Subcutaneous adipose tissue (tissue), 4 donors: Measurements from ENCODE around the gene HGFAC. TPM values are rescaled to one million over a fixed set of nuclear protein-coding genes. Genes with fewer than 3 reads are reported as not detected.

Source experiments
- total RNA-seq, 4 donors: library from RNA; depleted of rRNA; stranded (reverse); fragments of >200 nt; gene quantifications; one replicate each; pipeline ENCODE4 v1.1.0, GENCODE V29; 2016
- TF ChIP-seq, protein P1 (sequence below): fragments of 450-650 bp; IDR thresholded peaks from one replicate; pipeline ENCODE4 v1.5.1; 2016; ENCODE audit warnings: low read depth, mild to moderate bottlenecking, control low read depth, antibody characterized with exemption, moderate library complexity

The HGFAC gene
- not detected for total RNA-seq

DNA sequence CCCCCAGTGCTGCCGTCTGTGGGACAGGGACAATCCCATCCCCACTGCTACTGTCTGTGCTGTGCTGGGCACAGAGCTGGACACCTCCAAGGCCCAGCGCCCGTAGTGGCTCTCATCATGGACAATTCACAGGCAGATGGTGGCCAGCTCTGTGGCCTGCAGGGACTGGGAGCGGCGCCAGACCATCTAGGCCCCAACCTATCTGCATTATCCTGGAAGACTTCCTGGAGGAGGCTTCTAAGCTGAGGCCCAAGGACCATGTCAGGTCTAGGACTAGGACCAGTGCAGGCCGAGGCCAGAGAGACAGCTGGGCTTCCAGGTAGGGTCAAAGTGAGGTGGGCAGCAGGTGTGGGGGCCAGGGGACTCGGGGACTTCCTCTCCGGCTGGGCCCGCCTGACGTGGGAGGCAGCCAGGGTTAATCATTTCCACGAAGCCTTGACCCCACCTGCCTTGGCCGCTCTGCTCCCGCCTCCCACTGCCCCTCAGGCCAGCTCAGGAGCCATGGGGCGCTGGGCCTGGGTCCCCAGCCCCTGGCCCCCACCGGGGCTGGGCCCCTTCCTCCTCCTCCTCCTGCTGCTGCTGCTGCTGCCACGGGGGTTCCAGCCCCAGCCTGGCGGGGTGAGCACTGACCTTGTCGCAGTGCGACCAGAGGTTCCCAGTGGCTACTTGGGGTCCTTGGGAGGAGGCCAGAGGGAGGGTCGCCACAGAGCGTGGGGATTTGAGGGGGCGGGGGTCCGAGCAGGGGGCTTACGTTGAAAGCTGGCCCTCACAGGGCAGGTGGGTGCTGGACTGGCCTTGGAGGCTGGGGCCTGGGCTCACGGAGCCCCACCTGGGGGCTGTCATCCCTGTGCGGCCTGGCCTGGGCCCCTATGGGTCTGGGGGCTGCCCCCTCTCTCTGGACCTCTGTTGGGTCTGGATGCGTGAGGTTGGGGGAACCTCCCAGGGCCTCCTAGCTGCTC is at the start of gene HGFAC:
Gene HGFAC, plus strand, starts transcription at position 468 of the 959 bp plus-strand sequence. Its CDS starts 34 bp downstream, at position 502.
- TF ChIP-seq, protein P1, sequence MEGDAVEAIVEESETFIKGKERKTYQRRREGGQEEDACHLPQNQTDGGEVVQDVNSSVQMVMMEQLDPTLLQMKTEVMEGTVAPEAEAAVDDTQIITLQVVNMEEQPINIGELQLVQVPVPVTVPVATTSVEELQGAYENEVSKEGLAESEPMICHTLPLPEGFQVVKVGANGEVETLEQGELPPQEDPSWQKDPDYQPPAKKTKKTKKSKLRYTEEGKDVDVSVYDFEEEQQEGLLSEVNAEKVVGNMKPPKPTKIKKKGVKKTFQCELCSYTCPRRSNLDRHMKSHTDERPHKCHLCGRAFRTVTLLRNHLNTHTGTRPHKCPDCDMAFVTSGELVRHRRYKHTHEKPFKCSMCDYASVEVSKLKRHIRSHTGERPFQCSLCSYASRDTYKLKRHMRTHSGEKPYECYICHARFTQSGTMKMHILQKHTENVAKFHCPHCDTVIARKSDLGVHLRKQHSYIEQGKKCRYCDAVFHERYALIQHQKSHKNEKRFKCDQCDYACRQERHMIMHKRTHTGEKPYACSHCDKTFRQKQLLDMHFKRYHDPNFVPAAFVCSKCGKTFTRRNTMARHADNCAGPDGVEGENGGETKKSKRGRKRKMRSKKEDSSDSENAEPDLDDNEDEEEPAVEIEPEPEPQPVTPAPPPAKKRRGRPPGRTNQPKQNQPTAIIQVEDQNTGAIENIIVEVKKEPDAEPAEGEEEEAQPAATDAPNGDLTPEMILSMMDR: no peak

DNA sequence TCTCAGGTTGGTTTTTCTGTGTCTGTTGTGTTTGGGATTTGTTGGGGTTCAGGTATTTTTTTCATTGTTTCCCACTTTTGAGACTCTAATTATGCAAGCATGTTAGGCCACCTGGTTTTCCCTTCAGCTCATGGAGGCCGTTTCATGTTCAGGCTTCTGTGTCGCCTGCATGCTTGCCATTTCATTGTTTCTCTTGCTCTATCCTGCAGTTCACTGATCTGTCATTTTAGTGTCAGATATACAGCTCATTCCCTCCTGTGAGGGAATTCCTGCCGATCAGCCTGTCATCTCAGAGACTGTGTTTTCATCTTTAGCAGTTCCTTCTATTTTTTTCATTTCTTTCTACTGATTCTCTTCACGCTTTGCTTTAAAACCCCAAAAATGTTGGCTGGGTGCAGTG is 49.4 kb upstream of the HGFAC start:
- TF ChIP-seq, protein P1: no peak

- TF ChIP-seq, protein P1: no peak
Observed at GRCh38 chr4:3393171-3393570, 48.6 kb upstream of the HGFAC start.

DNA sequence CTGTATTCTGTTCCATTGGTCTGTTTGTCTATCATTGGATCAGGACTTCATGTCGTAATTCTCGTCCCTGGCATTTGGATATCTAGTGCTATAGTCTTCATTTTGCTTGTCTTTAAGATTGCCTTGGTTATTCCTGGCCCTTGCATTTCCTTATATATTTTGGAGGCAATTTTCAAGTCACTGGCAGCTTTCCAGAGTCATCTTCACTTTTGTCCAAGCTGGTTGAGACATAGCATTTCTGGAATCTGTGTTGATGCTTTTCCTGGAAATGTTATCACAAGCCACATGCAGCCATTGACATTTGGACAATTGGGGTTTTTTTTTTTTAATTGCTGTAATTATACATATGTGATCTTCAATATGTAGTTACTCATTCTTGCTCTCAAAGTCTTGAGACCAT is 45.2 kb upstream of the HGFAC start:
- TF ChIP-seq, protein P1: no peak

DNA sequence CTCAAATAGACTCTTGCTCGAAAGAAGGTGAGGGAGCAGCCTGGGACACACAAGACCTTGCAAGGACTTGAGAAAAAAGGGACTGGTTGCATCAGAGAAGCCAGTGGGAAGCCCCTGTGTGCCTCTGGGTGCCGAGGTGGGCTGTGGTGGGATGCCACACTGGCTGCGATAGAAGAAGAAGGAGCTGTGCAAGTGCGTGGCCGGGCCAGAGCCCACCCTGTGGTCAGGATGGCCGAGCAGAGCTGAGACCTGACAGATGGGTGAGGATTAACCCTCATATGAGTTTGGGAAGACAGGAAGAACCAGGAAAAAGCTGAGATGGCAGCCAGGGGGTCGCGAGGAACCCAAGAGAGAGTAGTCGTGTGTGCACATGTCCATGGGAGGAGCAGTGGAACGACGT is 44.6 kb upstream of the HGFAC start:
- TF ChIP-seq, protein P1: no peak

DNA sequence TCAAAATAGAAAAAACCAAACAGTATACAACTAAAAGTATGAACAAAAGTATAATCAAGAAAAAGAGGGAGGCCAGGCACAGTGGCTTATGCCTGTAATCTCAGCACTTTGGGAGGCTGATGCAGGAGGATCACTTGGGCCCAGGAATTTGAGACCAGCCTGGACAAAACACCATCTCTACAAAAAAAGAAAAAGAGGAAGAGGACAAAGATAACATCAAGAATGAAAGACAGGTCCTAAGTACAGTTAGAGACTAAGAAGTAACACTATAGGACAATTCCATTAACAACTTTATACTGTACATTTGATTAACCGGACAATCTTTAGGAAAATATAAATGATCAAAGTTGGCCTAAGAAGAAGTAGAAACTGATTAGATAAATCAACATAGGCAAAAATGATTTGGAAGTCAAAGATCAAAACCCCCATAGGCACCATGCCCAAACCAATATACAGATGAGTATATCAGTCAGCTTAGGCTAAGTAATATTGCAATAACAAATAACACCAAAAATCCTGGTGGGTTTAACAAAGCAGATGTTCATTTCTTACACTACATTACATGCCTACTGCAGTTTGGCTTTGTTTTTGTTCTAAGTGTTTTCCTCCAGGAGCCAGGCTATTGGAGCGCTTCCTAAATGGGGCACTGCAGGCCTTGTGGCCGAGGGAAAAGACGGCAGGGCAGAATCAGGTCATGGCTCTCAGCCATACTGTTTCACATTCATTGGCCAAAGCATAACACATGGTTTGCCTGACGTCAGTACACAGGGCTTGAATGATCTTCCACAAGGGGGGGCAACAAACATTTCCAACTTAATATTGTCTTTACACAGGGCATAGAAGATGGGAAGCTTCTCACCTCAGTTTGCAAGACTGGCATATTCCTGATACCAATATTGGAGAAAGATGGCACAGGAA is 42.2 kb upstream of the HGFAC start:
- TF ChIP-seq, protein P1: no peak
